ENCODE measurements around the gene GEN1. TPM values are rescaled to one million over a fixed set of nuclear protein-coding genes. Genes with fewer than 3 reads are reported as not detected.
"Not testable (repeated sequence)": the region's sequence is repeated elsewhere in the genome, so short reads cannot be mapped to it uniquely, and the experiment has no call there.

GEN1 gene
- total RNA-seq, 1 donor from 2014 or later: 30.9 TPM

DNA sequence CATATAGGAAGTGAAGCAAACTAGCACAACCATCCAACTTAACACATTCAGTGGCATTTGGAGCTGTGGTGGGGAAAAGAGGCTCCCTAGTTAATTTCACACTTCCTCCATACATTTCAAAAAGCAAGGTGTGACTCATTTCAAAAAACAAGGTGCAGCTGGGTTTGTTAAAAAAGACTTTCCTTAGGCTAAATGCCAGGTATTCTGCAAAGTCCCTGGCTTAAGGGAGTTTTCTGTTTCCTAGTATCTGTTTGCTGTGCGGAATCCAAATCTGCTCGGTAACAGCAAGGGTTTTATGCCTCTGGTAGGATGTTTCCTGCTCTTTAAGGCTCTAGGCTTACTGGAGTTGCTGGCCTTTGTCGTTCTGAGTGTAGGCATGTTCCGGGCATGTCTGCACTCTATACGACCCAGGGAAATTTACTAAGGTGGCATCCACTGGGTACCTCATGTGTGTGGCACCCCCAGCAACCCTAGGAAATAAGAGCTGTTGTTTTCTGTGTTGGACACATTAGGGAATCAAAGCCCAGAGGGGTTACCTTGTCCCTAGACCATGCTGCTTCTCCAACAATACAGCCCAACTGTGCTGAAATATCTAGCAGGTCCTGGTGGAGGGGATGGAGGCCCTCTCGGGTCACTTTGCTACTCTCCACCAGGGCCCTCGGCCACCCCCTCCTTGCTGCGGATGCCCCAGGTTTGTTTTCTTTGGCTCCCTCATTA is 61.7 kb downstream of the GEN1 start:
- no peak overlapping the region for H3K27ac Mint-ChIP-seq
- no peak overlapping the region for H3K4me3 Mint-ChIP-seq
- no peaks in the 10 kb centered on the region for H3K36me3 Mint-ChIP-seq (ENCODE audit: low read depth)
- H3K9me3 Mint-ChIP-seq: no peaks in the 10 kb centered on the region
- intact Hi-C loops (cut with micrococcal nuclease): no loop called here
- peaks cover 42% of the 10 kb centered on the region for H3K27me3 Mint-ChIP-seq
- DNase-seq: no peak
- H3K4me1 Mint-ChIP-seq: peaks cover 11% of the 10 kb centered on the region

DNA sequence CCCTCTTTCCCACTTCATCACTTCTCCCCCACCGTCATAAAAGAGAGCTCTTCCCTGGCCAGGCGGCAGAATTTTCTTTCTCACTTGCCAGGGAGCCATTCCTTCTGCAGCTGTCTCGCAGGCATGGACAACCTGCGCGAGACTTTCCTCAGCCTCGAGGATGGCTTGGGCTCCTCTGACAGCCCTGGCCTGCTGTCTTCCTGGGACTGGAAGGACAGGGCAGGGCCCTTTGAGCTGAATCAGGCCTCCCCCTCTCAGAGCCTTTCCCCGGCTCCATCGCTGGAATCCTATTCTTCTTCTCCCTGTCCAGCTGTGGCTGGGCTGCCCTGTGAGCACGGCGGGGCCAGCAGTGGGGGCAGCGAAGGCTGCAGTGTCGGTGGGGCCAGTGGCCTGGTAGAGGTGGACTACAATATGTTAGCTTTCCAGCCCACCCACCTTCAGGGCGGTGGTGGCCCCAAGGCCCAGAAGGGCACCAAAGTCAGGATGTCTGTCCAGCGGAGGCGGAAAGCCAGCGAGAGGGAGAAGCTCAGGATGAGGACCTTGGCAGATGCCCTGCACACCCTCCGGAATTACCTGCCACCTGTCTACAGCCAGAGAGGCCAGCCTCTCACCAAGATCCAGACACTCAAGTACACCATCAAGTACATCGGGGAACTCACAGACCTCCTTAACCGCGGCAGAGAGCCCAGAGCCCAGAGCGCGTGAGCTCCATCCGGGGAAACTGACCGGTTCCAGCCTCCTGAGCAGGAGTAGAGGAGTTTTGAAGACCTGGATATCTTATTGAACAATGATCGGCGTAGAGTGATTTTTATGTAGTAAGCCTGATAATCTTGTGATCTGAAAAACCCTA is 62.7 kb downstream of the GEN1 start, which contains the start of gene MSGN1:
MSGN1 (plus strand) TSS at position 65 of the 850 bp plus-strand sequence; CDS start at position 124, 59 bp downstream.
- intact Hi-C loops (cut with micrococcal nuclease): no loop called here
- peaks cover 36% of the 10 kb centered on the region for H3K27me3 Mint-ChIP-seq
- H3K9me3 Mint-ChIP-seq: no peaks in the 10 kb centered on the region
- H3K36me3 Mint-ChIP-seq (ENCODE audit: low read depth): no peaks in the 10 kb centered on the region
- peaks cover 17% of the 10 kb centered on the region for H3K4me1 Mint-ChIP-seq
- H3K27ac Mint-ChIP-seq: no peak within 1 kb of the TSS
- DNase-seq: no peak
- H3K4me3 Mint-ChIP-seq: no peak within 1 kb of the TSS

DNA sequence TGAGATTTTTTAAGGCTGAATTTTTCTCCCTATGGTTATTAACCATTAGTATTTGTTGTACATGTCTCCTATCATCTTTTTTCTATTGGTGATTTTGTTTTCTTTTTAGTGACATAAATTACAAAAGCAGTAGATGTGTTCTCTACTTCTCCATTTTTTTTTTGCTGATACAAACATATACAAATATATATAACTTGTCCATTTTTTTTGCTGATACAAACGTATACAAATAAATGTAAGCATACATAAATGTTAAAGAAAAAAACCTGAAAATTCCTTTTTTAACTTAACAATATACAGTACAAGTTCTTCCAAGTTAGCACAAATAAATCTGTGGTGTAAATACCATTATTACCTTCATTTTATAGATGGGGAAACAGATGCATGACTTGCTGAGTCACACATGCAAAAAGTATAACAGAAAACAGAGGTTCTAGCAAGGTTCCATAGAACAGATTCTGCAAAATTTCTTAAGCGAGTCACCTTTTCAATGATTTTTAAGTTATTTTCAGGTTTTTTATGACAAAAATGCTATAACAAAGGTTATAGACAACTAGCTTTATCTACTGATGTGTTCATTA is 64.4 kb downstream of the GEN1 start:
- Mint-ChIP-seq H3K9me3 (no peaks in the 10 kb centered on the region), H3K4me1 (peaks cover 25% of the 10 kb centered on the region), H3K36me3 (ENCODE audit: low read depth) (no peaks in the 10 kb centered on the region), H3K27me3 (peaks cover 31% of the 10 kb centered on the region), H3K4me3 (no peak overlapping the region), H3K27ac (no peak overlapping the region)
- intact Hi-C loops (cut with micrococcal nuclease): no loop called here
- DNase-seq: no peak

GRCh38 chr2:17821080-17821479 is 67.1 kb downstream of the GEN1 start:
- peaks cover 30% of the 10 kb centered on the region for H3K27me3 Mint-ChIP-seq

DNA sequence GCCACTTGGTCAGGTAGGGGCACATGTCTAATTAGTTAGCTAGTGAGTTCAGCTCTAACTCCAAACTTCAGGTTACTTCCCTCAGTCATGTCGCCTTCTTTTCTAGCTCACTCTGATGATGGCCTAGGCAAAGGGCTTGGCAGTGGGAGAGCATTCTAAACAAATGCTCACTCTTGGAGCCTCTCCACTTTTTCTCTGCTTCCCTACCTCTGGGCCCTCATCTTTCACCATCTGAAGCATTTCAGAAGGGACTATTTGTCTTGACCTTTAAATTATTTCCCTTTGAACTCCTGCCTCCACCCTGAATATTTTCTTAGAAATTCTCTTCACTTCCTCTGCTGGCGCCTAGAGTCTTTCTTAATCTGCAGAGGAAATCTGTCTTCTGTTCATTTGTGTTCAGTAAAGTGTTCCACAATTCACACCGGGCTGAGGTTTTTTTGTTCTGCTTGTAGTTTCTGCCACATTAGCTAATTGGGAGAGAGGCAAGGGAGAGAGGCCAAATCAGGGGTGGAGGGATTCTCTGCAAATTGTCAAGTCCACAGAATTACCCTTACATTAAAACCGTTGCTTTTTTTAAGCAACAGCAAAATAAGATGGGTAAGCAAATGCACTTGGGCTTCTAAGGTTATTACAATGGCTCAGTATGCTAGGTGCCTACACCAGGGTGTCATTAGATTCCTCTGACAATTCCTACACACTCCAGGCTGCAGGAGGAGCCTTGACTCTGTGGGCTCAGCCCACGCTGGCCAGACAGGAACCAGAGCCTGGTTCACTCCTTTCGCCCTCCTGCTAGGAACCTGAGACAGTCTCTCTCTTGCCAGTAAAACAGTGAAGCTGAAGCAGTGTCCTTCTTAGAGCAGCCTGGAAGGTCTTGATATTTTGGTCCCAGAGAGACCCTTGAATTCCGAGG is 67.9 kb downstream of the GEN1 start:
- Mint-ChIP-seq H3K27ac (no peak overlapping the region), H3K36me3 (ENCODE audit: low read depth) (no peaks in the 10 kb centered on the region)

More at GRCh38 chr2:17821080-17821479, 67.1 kb downstream of the GEN1 start:
- Mint-ChIP-seq H3K4me1 (peaks cover 14% of the 10 kb centered on the region), H3K4me3 (no peak overlapping the region), H3K36me3 (ENCODE audit: low read depth) (no peaks in the 10 kb centered on the region), H3K27ac (no peak overlapping the region), H3K9me3 (no peaks in the 10 kb centered on the region)
- DNase-seq: no peak
- intact Hi-C loops (cut with micrococcal nuclease): no loop called here

GRCh38 chr2:17822445-17823117 is 68.6 kb downstream of the GEN1 start:
- no peaks in the 10 kb centered on the region for H3K36me3 Mint-ChIP-seq (ENCODE audit: low read depth)
- H3K4me3 Mint-ChIP-seq: no peak overlapping the region
- no peaks in the 10 kb centered on the region for H3K9me3 Mint-ChIP-seq
- no peak for DNase-seq
- H3K27me3 Mint-ChIP-seq: peaks cover 21% of the 10 kb centered on the region
- intact Hi-C loops (cut with micrococcal nuclease): no loop called here
- no peak overlapping the region for H3K27ac Mint-ChIP-seq
- peaks cover 14% of the 10 kb centered on the region for H3K4me1 Mint-ChIP-seq

More for the DNA sequence above, 67.9 kb downstream of the GEN1 start:
- Mint-ChIP-seq H3K4me3 (peak overlapping the region; percentile 9), H3K27me3 (peaks cover 25% of the 10 kb centered on the region), H3K4me1 (peaks cover 14% of the 10 kb centered on the region), H3K9me3 (no peaks in the 10 kb centered on the region)
- peak; percentile 59 for DNase-seq
- intact Hi-C loops (cut with micrococcal nuclease): no loop called here

DNA sequence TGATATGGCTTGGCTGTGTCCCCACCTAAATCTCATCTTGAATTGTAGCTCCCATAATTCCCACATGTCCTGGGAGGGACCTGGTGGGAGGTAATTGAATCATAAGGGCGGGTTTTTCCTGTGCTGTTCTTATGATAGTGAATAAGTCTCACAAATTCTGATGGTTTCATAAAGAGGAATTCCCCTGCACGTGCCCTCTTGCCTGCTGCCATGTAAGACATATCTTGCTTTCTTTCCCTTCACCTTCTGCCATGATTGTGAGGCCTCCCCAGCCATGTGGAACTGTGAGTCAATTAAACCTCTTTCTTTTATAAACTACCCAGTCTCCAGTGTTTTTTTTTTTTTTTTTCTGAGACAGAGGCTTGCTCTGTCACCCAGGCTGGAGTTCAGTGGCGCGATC is 69.7 kb downstream of the GEN1 start:
- Mint-ChIP-seq H3K4me1 (peaks cover 14% of the 10 kb centered on the region), H3K27me3 (peaks cover 21% of the 10 kb centered on the region)
- H3K36me3 Mint-ChIP-seq (ENCODE audit: low read depth); H3K27ac Mint-ChIP-seq; DNase-seq; H3K4me3 Mint-ChIP-seq; H3K9me3 Mint-ChIP-seq; intact Hi-C loops (cut with micrococcal nuclease): not testable (repeated sequence)

GRCh38 chr2:17827316-17827715 is 73.4 kb downstream of the GEN1 start:
- H3K4me1 Mint-ChIP-seq: peaks cover 2% of the 10 kb centered on the region
- no peaks in the 10 kb centered on the region for H3K9me3 Mint-ChIP-seq
- no peak overlapping the region for H3K4me3 Mint-ChIP-seq
- H3K27ac Mint-ChIP-seq: no peak overlapping the region
- DNase-seq: no peak
- intact Hi-C loops (cut with micrococcal nuclease): no loop called here
- no peaks in the 10 kb centered on the region for H3K36me3 Mint-ChIP-seq (ENCODE audit: low read depth)
- peaks cover 38% of the 10 kb centered on the region for H3K27me3 Mint-ChIP-seq

DNA sequence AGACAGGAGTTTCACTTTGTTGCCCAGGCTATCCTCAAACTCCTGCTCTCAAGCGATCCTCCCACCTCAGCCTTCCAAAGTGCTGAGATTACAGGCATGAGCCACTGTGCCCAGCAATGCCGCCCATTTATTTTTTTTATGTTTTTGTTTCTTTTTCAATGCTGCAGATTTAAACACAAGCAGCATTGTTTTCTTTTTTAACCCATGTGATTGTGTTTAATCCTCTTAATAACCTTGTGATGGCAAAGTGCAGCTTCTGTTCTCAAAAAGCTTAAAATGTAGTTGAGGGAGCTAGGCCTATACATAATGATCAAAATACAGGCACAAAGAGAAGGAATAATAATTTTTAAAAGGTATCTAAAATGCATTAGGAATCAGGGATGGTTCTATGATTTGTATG is 73.8 kb downstream of the GEN1 start:
- H3K9me3 Mint-ChIP-seq: no peaks in the 10 kb centered on the region
- intact Hi-C loops (cut with micrococcal nuclease): no loop called here
- DNase-seq: no peak
- H3K36me3 Mint-ChIP-seq (ENCODE audit: low read depth): no peaks in the 10 kb centered on the region
- H3K27ac Mint-ChIP-seq: no peak overlapping the region
- H3K4me3 Mint-ChIP-seq: no peak overlapping the region
- H3K4me1 Mint-ChIP-seq: no peaks in the 10 kb centered on the region
- H3K27me3 Mint-ChIP-seq: peaks cover 39% of the 10 kb centered on the region

GRCh38 chr2:17830053-17831034 is 76.4 kb downstream of the GEN1 start:
- intact Hi-C loops (cut with micrococcal nuclease): loop anchor here (1.0 kb wide), 1 partner anchor 111 kb away; no protein-coding TSS in a partner anchor
- Mint-ChIP-seq H3K27me3 (peaks cover 44% of the 10 kb centered on the region), H3K4me3 (peak overlapping the region; percentile 18), H3K36me3 (ENCODE audit: low read depth) (no peaks in the 10 kb centered on the region), H3K27ac (no peak overlapping the region), H3K9me3 (no peaks in the 10 kb centered on the region), H3K4me1 (no peaks in the 10 kb centered on the region)
- peak; percentile 88 for DNase-seq

- Mint-ChIP-seq H3K27ac (no peak overlapping the region), H3K36me3 (ENCODE audit: low read depth) (no peaks in the 10 kb centered on the region), H3K9me3 (no peaks in the 10 kb centered on the region), H3K4me3 (no peak overlapping the region), H3K27me3 (peaks cover 36% of the 10 kb centered on the region), H3K4me1 (no peaks in the 10 kb centered on the region)
- DNase-seq: no peak
- intact Hi-C loops (cut with micrococcal nuclease): no loop called here
Observed at GRCh38 chr2:17835516-17835915, 81.6 kb downstream of the GEN1 start.
